Fibroblast of lung (primary cell): ENCODE data around the gene RHBDD1. TPM values are rescaled to one million over a fixed set of nuclear protein-coding genes. Genes with fewer than 3 reads are reported as not detected.

Experiments used
- DNase-seq, 2 donors: peaks; one replicate each; pipeline versions ENCODE4 v3.0.0 to v3.0.0-alpha.2; 2010; ENCODE audit warnings: low read depth in 2 of 2
- H2AFZ ChIP-seq: 2 replicates; pipeline ENCODE4 v1.5.1; 2012; ENCODE audit warnings: low read length, control low read depth, inconsistent platforms
- H3K27ac ChIP-seq: 2 replicates; pipeline ENCODE4 v1.5.1; 2011; ENCODE audit warnings: low read length, control low read depth; ENCODE audit not compliant: insufficient read depth
- H3K27me3 ChIP-seq: 2 replicates; pipeline ENCODE4 v1.5.1; 2011; ENCODE audit warnings: mild to moderate bottlenecking, low read length; ENCODE audit not compliant: control insufficient read depth, insufficient read depth
- H3K36me3 ChIP-seq: 2 replicates; pipeline ENCODE4 v1.5.1; 2011; ENCODE audit warnings: low read length; ENCODE audit not compliant: control insufficient read depth, insufficient read depth
- H3K4me1 ChIP-seq: 2 replicates; pipeline ENCODE4 v1.5.1; 2011; ENCODE audit warnings: low read length; ENCODE audit not compliant: control insufficient read depth, insufficient read depth; ENCODE audit errors: extremely low read depth
- H3K4me2 ChIP-seq: 2 replicates; pipeline ENCODE4 v1.5.1; 2011; ENCODE audit warnings: low read length, control low read depth; ENCODE audit not compliant: insufficient read depth; ENCODE audit errors: extremely low read depth
- H3K4me3 ChIP-seq, 4 experiments: fragments of 200-600 bp in 1 of 4; sonication (generic) in 1 of 4; replicated peaks in 1 of 4; 2 replicates each; pipeline ENCODE4 v1.5.1; 2011 to 2016; ENCODE audit warnings: low read length in 4 of 4, low read depth in 3 of 4, mild to moderate bottlenecking in 3 of 4, control low read depth in 2 of 4, inconsistent platforms in 1 of 4, mixed read lengths in 1 of 4; ENCODE audit not compliant: insufficient read depth in 1 of 4; ENCODE audit errors: control extremely low read depth in 1 of 4
- H3K79me2 ChIP-seq: 2 replicates; pipeline ENCODE4 v1.5.1; 2012; ENCODE audit warnings: mild to moderate bottlenecking, low read length, inconsistent platforms; ENCODE audit not compliant: control insufficient read depth, insufficient read depth
- H3K9ac ChIP-seq: 2 replicates; pipeline ENCODE4 v1.5.1; 2011; ENCODE audit warnings: mild to moderate bottlenecking, low read length, control low read depth; ENCODE audit not compliant: insufficient read depth
- H3K9me3 ChIP-seq: 2 replicates; pipeline ENCODE4 v1.5.1; 2012; ENCODE audit warnings: low read depth, low read length; ENCODE audit not compliant: control insufficient read depth, insufficient read depth
- H4K20me1 ChIP-seq: 2 replicates; pipeline ENCODE4 v1.5.1; 2011; ENCODE audit warnings: low read length; ENCODE audit not compliant: control insufficient read depth, insufficient read depth; ENCODE audit errors: extremely low read depth
- CTCF ChIP-seq, 2 donors: IDR thresholded peaks in 1 of 2; conservative IDR thresholded peaks in 1 of 2; 1 replicate in 1 of 2; 2 replicates in 1 of 2; pipeline ENCODE4 v1.5.1; 2011 to 2012; ENCODE audit warnings: low read length in 2 of 2, control low read depth in 1 of 2, inconsistent platforms in 1 of 2, low read depth in 1 of 2, mild to moderate bottlenecking in 1 of 2
- EZH2 ChIP-seq: IDR thresholded peaks from 2 replicates; pipeline ENCODE4 v1.5.1; 2012; ENCODE audit warnings: low read length, control low read depth, mild to moderate bottlenecking; ENCODE audit errors: missing control alignments
- polyA plus RNA-seq, 2 donors: library from polyadenylated mRNA; depleted of rRNA in 1 of 2; stranded (reverse) in 1 of 2; unstranded in 1 of 2; fragments of >200 nt; gene quantifications; 2 replicates each; pipeline ENCODE4 v1.2.1, GENCODE V29; 2011 to 2012; ENCODE audit warnings: missing spikeins in 1 of 2
- total RNA-seq: library from RNA; depleted of rRNA; stranded (reverse); fragments of >200 nt; gene quantifications from 2 replicates; pipeline ENCODE4 v1.2.1, GENCODE V29; 2014

The RHBDD1 gene
- total and polyA plus RNA-seq, 2 donors (not counting 1 experiment from before 2014, with no cell fraction given), result 31.5 to 85.4 TPM

DNA sequence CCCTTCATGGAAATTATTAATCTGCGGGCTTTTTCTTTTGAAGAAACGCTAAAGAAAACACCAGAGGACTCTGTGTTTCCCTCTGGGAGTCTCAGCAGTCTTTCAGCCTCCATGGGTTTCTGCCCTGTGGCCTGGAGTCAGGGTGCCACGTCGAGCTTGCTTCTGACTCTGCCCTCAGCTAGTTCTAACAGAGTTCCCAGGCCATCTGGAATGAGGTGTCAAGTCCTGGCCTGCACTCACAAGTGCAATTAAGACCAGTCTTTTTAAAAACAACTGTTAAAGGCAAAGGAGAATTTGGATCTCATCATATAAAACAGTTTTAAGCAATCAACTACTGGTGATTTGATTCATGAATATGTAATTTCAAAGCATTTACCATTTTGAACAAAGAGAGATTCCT, 157.3 kb downstream of the RHBDD1 start:
- no peaks in the 10 kb centered on the region for H3K79me2 ChIP-seq
- no peak overlapping the region for H3K9ac ChIP-seq
- H3K36me3 ChIP-seq, result no peaks in the 10 kb centered on the region
- H3K27me3 ChIP-seq, result no peaks in the 10 kb centered on the region
- H3K4me1 ChIP-seq, result peaks cover 3% of the 10 kb centered on the region
- DNase-seq, result no peak
- no peak overlapping the region for H2AFZ ChIP-seq
- H3K27ac ChIP-seq, result no peak overlapping the region
- no peak overlapping the region for H3K4me3 ChIP-seq
- H3K4me2 ChIP-seq, result no peak overlapping the region
- TF ChIP-seq EZH2 (no peak), CTCF (conservative IDR thresholded peaks at IDR 0.05 in 1 of 2, IDR thresholded peaks at IDR 0.05 in 1 of 2; ENCODE audit: low read depth in 1 of 2, low read length in 2 of 2) (no peak)
- H4K20me1 ChIP-seq, result no peaks in the 10 kb centered on the region
- no peaks in the 10 kb centered on the region for H3K9me3 ChIP-seq

GRCh38 chr2:226994775-226995174, 158.9 kb downstream of the RHBDD1 start:
- Histone ChIP-seq H4K20me1 (no peaks in the 10 kb centered on the region), H3K4me3 (no peak overlapping the region), H3K4me2 (no peak overlapping the region), H3K79me2 (no peaks in the 10 kb centered on the region), H3K36me3 (no peaks in the 10 kb centered on the region), H3K4me1 (peaks cover 3% of the 10 kb centered on the region), H2AFZ (no peak overlapping the region), H3K27me3 (no peaks in the 10 kb centered on the region), H3K9me3 (no peaks in the 10 kb centered on the region), H3K9ac (no peak overlapping the region), H3K27ac (no peak overlapping the region)
- DNase-seq, result peak in 1 of 2 donors; percentile 15
- peak in 1 of 2 donors; percentile 40 for TF ChIP-seq CTCF (conservative IDR thresholded peaks at IDR 0.05 in 1 of 2, IDR thresholded peaks at IDR 0.05 in 1 of 2; ENCODE audit: low read depth in 1 of 2, low read length in 2 of 2)
- no peak for TF ChIP-seq EZH2

DNA sequence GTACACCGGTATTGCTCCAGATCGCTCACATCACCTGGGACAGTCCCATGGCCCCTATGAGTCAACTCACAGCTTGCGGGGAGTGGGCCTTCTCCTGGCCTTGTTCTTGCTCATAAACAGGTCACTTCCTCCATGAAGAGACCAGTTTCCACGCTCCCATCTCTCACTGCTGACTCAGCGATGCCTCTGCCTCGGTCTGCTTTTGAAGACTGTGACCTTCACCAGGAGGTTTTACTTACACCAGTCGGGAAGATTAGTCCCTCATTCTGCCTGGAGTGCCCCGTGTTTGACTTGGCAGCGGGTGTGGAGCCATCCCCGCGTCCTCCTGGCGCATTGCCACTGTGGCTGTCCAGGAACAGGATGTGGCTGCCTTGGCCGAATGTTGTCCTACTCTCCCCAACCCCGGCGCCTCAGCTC, 159.8 kb downstream of the RHBDD1 start:
- H3K27me3 ChIP-seq, result no peaks in the 10 kb centered on the region
- no peak overlapping the region for H2AFZ ChIP-seq
- TF ChIP-seq CTCF (conservative IDR thresholded peaks at IDR 0.05 in 1 of 2, IDR thresholded peaks at IDR 0.05 in 1 of 2; ENCODE audit: low read depth in 1 of 2, low read length in 2 of 2), result no peak
- TF ChIP-seq EZH2, result no peak
- peak; percentile 65 to 94 for DNase-seq
- no peak overlapping the region for H3K27ac ChIP-seq
- no peak overlapping the region for H3K9ac ChIP-seq
- H3K4me3 ChIP-seq, result no peak overlapping the region
- H4K20me1 ChIP-seq, result no peaks in the 10 kb centered on the region
- peaks cover 3% of the 10 kb centered on the region for H3K4me1 ChIP-seq
- H3K79me2 ChIP-seq, result no peaks in the 10 kb centered on the region
- H3K4me2 ChIP-seq, result peak overlapping the region; percentile 23
- no peaks in the 10 kb centered on the region for H3K9me3 ChIP-seq
- no peaks in the 10 kb centered on the region for H3K36me3 ChIP-seq
